NCI-H187 treated with DMSO at 0.1 percent for 48 hours (cell line): ENCODE data around the gene GMDS.

Source experiments
- DNase-seq: peaks from one replicate; lab custom pipeline; 2025; lab: John Stamatoyannopoulos, UW

Gene GMDS

GRCh38 chr6:1832844-1833787 lies 412.3 kb downstream of the GMDS start:
- DNase-seq, result no peak

GRCh38 chr6:1832358-1832757 lies 413.0 kb downstream of the GMDS start:
- no peak for DNase-seq

GRCh38 chr6:1827984-1828793 lies 417.2 kb downstream of the GMDS start:
- no peak for DNase-seq

- no peak for DNase-seq
Observed at GRCh38 chr6:1825926-1826325, 419.5 kb downstream of the GMDS start.

DNA sequence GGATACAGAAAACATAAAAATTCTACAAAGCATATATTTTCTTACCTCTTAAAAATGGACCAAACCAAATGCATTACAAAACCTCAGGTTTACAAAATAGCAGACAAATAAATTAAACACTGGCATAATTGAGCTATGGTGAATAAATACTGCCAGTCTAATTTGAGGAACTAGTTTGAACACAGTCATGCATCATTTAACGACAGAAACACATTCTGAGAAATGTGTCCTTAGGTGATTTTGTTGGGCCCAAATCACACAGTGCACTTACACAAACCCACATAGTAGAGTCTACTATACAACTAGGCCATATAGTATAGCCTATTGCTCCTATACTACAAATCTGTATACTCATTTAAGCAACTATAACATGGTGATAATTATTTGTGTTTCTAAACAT lies 420.1 kb downstream of the GMDS start:
- no peak for DNase-seq

- no peak for DNase-seq
Observed at GRCh38 chr6:1821513-1822183, 423.8 kb downstream of the GMDS start.

GRCh38 chr6:1821164-1821512 lies 424.3 kb downstream of the GMDS start:
- no peak for DNase-seq

DNA sequence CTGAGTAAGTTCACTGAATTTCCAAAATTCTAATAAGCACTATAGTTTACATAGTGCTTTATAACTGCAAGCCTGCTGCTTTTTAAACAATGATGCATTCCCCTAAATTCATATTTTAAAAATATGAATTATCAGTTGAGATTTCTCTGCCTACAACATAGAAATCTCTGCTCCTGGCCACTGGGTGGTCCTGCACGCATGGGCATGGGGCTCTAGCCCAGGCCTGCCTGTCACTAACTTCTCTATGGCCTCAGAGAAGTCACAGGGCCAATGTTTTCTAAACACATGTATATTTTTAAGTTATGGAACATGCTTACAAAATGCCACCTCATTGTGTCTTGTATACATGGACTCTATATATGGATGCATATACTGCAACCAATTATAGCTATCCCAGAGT lies 424.7 kb downstream of the GMDS start:
- no peak for DNase-seq

DNA sequence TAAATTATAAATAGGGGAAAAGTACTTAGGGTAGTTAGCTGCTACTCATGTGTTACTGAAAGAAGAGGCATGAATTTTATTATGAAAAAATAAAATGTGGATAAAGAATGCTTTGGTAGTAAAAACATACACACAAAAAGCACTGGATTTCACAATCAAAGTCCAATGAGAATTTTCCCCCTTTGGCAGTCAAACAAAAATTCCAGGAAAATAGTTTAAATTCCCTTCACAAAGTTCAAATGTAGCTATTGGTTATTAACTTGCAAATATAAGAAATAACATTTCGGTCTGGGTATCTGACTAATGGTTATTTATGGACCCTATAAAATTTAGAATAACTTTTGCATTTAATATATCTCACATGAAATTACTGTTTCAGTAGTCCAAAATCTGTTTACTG lies 425.2 kb downstream of the GMDS start:
- no peak for DNase-seq

GRCh38 chr6:1819007-1819406 lies 426.4 kb downstream of the GMDS start:
- no peak for DNase-seq

DNA sequence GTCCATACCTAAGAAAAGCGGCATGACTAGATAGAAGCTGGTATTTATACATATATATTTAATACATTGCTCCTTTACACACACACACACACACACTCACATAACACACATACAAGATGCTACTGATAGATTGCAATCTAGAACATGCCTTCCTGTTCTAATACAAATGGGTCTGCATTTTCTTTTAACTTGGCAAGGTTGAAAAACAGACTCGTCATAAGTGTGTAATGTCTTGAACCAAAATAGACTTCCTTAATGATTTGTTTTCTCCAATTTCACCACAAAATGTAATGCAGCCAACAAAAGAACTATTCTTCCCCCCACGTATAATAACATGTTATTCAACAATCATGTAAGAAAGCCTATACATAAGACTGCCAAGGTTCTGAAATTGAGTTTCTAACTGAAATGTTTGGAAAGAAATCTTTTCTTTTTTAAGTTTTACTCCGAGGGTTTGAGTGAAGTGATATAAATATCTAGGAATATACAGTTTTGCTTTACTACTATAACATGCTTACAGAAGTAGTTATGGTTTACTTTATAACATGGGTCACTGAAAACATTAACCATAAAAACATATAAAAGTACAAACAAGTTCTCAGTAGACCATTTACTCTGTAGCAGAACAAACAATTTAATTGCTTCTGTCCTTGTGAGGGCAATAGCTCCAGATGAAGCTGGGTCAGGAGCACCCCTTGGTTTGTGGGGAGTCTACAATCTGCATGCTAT lies 428.2 kb downstream of the GMDS start:
- no peak for DNase-seq

GRCh38 chr6:1815827-1816452 lies 429.5 kb downstream of the GMDS start:
- DNase-seq, result no peak

- no peak for DNase-seq
Observed at GRCh38 chr6:1814279-1814678, 431.1 kb downstream of the GMDS start.

DNA sequence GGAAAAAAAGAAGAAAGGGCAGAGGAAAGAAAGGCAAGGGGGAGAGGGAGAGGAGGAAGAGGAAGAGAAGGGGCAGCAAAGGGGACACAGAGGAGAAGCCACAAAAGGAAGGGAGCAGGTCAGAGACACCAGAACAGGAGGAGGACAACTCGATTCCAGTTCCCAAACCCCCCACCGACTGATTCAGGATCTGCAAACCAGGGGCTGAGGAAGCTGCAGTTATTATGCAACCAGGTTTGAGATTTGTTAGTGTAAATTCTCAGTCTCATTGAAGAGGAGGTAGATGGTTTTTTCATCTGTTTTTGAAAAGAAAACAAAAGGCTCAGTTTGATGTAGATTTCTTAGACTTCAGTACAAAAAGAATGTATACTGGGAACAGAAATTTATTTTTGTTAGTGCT lies 432.9 kb downstream of the GMDS start:
- DNase-seq, result no peak

DNA sequence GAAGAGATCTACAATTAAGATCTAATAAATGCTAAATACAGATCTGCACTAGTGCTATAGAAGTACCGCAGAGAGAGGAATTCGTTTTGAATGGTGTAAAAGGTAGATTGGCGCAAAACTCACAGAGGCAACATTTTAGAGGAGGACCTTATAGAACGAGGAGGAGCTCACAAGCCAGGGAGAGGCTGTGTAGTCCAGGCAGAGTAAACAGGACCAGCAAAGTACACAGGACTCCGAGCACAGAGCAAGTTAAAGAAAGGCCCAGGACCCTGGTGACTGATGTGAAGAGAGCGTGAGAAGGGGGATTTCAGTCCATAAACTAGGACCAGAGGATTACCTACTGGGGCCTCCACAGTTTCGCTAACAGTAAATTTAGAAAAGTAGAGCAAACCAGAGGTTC lies 433.4 kb downstream of the GMDS start:
- no peak for DNase-seq

- DNase-seq, result no peak
Observed at GRCh38 chr6:1810880-1811279, 434.5 kb downstream of the GMDS start.

GRCh38 chr6:1809291-1809988 lies 436.0 kb downstream of the GMDS start:
- no peak for DNase-seq

- DNase-seq, result no peak
Observed at GRCh38 chr6:1806935-1807334, 438.5 kb downstream of the GMDS start.

- DNase-seq, result no peak
Observed at GRCh38 chr6:1802491-1803395, 442.7 kb downstream of the GMDS start.

GRCh38 chr6:1801401-1801800 lies 444.0 kb downstream of the GMDS start:
- no peak for DNase-seq
